MCF 10A (cell line): ENCODE measurements around the gene TEC. TPM values are rescaled to one million over a fixed set of nuclear protein-coding genes. Genes with fewer than 3 reads are reported as not detected.
A peak's percentile ranks its signal among the peaks of the same experiment; 100 is the strongest.

Experiments used
- BruUV-seq: library from RNA; stranded (reverse); fragments of 400-500 nt; replicated peaks from 2 replicates; lab custom pipeline; 2021; lab: Mats Ljungman, UMichigan
- CTCF ChIA-PET: fragments of 300-600 bp; sonication (Branson Sonifier 250); formaldehyde crosslinking; extraction: SDS; loops from one replicate; lab custom pipeline; 2021; ENCODE audit warnings: antibody characterized with exemption, inconsistent platforms; lab: Yijun Ruan, JAX
- POLR2A ChIA-PET: fragments of 300-600, 350-650 bp; sonication (Branson Sonifier 250); formaldehyde crosslinking; extraction: SDS; loops from one replicate; lab custom pipeline; 2020; ENCODE audit warnings: antibody characterized with exemption, inconsistent platforms; lab: Yijun Ruan, JAX
- DNase-seq: peaks from one replicate; pipeline ENCODE4 v3.0.0-alpha.2; 2018; ENCODE audit not compliant: unreplicated experiment
- H3K27ac Mint-ChIP-seq: one replicate; pipeline ENCODE4 v1.8.0; 2022; ENCODE audit warnings: mild to moderate bottlenecking, low read depth, mixed read lengths; ENCODE audit not compliant: unreplicated experiment
- H3K27me3 Mint-ChIP-seq: one replicate; pipeline ENCODE4 v1.8.0; 2022; ENCODE audit warnings: mixed read lengths; ENCODE audit not compliant: insufficient read depth, unreplicated experiment
- H3K36me3 Mint-ChIP-seq: one replicate; pipeline ENCODE4 v1.8.0; 2022; ENCODE audit warnings: mild to moderate bottlenecking, moderate library complexity, mixed read lengths; ENCODE audit not compliant: insufficient read depth, unreplicated experiment
- H3K4me1 Mint-ChIP-seq: one replicate; pipeline ENCODE4 v1.8.0; 2022; ENCODE audit warnings: mixed read lengths; ENCODE audit not compliant: insufficient read depth, unreplicated experiment
- H3K4me3 Mint-ChIP-seq: one replicate; pipeline ENCODE4 v1.8.0; 2022; ENCODE audit warnings: mild to moderate bottlenecking, moderate library complexity, mixed read lengths; ENCODE audit not compliant: unreplicated experiment
- H3K9me3 Mint-ChIP-seq: one replicate; pipeline ENCODE4 v1.8.0; 2022; ENCODE audit warnings: mixed read lengths; ENCODE audit not compliant: unreplicated experiment
- intact Hi-C: fragments of 100-400 bp; cut with micrococcal nuclease; formaldehyde crosslinking; loops from 2 replicates; pipeline ENCODE4 v1.14.1; 2022
- total RNA-seq: library from RNA; stranded (reverse); gene quantifications from 2 replicates; pipeline ENCODE4 v1.2.3, GENCODE V29; 2022
- TF ChIP-seq, protein P1 (sequence below): fragments of 200-600 bp; IDR thresholded peaks from one replicate; pipeline ENCODE4 v1.8.0; 2022; ENCODE audit warnings: antibody characterized with exemption, mild to moderate bottlenecking; ENCODE audit not compliant: unreplicated experiment

The TEC gene
- total RNA-seq, 1 experiment from 2014 or later = 1.1 TPM

DNA sequence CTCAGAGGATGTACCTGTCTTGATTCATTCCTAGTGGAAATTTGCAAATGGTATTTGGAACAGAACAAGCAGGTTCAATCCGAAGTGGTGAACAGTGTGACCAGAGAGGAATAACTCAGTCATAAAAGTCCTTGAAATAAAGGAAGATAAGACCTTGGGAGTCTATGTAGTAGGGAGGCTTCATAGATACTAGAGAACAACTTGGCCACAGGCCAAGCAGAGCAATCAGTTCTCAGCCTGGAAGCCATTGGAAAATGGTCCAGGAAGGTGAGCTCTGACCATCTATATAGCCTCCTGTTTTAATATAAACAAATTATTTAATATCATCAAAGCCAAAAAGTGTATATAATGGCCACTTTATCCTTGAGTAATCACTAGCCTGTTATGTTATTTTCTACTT is 146.9 kb downstream of the TEC start:
- TF ChIP-seq, protein P1, sequence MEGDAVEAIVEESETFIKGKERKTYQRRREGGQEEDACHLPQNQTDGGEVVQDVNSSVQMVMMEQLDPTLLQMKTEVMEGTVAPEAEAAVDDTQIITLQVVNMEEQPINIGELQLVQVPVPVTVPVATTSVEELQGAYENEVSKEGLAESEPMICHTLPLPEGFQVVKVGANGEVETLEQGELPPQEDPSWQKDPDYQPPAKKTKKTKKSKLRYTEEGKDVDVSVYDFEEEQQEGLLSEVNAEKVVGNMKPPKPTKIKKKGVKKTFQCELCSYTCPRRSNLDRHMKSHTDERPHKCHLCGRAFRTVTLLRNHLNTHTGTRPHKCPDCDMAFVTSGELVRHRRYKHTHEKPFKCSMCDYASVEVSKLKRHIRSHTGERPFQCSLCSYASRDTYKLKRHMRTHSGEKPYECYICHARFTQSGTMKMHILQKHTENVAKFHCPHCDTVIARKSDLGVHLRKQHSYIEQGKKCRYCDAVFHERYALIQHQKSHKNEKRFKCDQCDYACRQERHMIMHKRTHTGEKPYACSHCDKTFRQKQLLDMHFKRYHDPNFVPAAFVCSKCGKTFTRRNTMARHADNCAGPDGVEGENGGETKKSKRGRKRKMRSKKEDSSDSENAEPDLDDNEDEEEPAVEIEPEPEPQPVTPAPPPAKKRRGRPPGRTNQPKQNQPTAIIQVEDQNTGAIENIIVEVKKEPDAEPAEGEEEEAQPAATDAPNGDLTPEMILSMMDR = no peak
- CTCF ChIA-PET = interaction anchor here (0.6 to 2.8 kb wide), 6 partner anchors 14 to 364 kb away, joined by 3 to 13 read pairs (median 3); no protein-coding TSS in a partner anchor
- Mint-ChIP-seq H3K27ac (no peak overlapping the region), H3K27me3 (no peaks in the 10 kb centered on the region), H3K4me1 (no peaks in the 10 kb centered on the region), H3K36me3 (no peaks in the 10 kb centered on the region), H3K9me3 (no peaks in the 10 kb centered on the region), H3K4me3 (no peak overlapping the region)
- POLR2A ChIA-PET = no interaction called here
- peak; percentile 3 for DNase-seq
- BruUV-seq = no TSS peak
- intact Hi-C loops = no loop called here

DNA sequence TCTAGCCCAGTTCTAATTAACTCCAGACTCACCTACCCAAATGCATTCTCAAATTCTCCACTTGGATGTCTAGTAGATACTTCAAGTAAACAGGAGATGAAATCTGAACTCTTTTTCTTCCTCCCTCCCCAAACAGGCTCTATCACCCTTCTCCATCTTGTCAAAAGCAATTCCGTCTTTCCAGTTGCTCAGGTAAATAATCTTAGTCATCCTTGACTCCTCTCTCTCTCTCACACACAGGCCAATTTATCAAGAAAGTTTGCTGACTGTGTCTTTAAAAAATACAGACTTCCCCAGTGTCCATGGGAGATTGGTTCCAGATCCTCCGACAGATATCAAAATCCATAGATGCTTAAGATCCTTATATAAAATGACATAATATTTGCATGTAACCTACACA is 148.5 kb downstream of the TEC start:
- no peak overlapping the region for H3K4me3 Mint-ChIP-seq

DNA sequence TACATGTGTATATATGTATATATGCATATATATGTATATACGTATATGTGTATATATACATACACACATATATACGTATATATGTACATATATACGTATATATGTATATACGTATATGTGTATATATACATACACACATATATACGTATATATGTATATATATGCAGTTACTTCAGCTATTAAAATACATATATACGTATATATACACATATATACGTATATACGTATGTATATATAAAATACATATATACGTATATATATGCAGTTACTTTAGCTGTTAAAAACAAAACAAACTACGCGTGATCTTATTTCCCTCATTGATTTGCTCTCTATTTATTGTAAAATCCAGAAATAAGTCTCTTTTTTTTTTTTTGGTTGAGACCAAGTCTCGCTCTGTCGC is 149.5 kb downstream of the TEC start:
- no peaks in the 10 kb centered on the region for H3K4me1 Mint-ChIP-seq
- TF ChIP-seq, protein P1 = no peak
- no peak overlapping the region for H3K4me3 Mint-ChIP-seq
- intact Hi-C loops = no loop called here
- no peak for DNase-seq
- no peak overlapping the region for H3K27ac Mint-ChIP-seq
- POLR2A ChIA-PET = no interaction called here
- BruUV-seq = no TSS peak
- H3K9me3 Mint-ChIP-seq = no peaks in the 10 kb centered on the region
- H3K36me3 Mint-ChIP-seq = no peaks in the 10 kb centered on the region
- CTCF ChIA-PET = interaction anchor here (0.5 to 0.7 kb wide), 4 partner anchors 14 to 848 kb away, joined by 3 to 5 read pairs (median 3); no protein-coding TSS in a partner anchor
- no peaks in the 10 kb centered on the region for H3K27me3 Mint-ChIP-seq

More for the DNA sequence above, 148.5 kb downstream of the TEC start:
- no peaks in the 10 kb centered on the region for H3K9me3 Mint-ChIP-seq
- ChIA-PET POLR2A (no interaction called here), CTCF (no interaction called here)
- intact Hi-C loops = no loop called here
- H3K27ac Mint-ChIP-seq = no peak overlapping the region
- H3K27me3 Mint-ChIP-seq = no peaks in the 10 kb centered on the region
- no peak for DNase-seq
- H3K36me3 Mint-ChIP-seq = no peaks in the 10 kb centered on the region
- no TSS peak for BruUV-seq
- no peaks in the 10 kb centered on the region for H3K4me1 Mint-ChIP-seq
- TF ChIP-seq, protein P1 = no peak

DNA sequence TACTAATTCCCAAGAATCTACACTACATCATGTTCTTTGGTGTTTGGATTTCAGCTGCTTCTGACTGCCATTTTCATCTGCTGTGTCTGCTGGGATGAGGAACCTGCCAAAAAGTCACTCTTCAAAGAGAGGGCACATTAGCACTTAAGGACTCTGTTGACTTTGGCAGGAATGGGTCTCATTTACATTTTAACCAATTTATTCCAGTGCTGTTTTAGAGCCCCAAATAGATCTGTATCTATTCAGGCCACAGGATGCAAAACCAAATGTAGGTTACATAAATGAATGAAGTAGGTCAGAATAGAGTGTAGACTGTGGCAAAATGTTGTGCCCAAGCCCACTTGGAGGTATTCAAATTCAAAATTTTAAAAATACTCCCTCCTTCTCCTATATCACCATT is 150.0 kb downstream of the TEC start:
- no TSS peak for BruUV-seq
- Mint-ChIP-seq H3K27me3 (no peaks in the 10 kb centered on the region), H3K36me3 (no peaks in the 10 kb centered on the region), H3K9me3 (no peaks in the 10 kb centered on the region), H3K4me3 (no peak overlapping the region), H3K27ac (no peak overlapping the region), H3K4me1 (no peaks in the 10 kb centered on the region)
- ChIA-PET CTCF (interaction anchor here (0.5 to 0.7 kb wide), 4 partner anchors 14 to 633 kb away, joined by 3 to 5 read pairs (median 3); no protein-coding TSS in a partner anchor), POLR2A (no interaction called here)
- no peak for DNase-seq
- TF ChIP-seq, protein P1 = no peak
- intact Hi-C loops = no loop called here
